HG03025 (cell line): ENCODE measurements around the gene AGMO.

Source experiments
- ATAC-seq: cut with Tn5 transposase; IDR thresholded peaks from one replicate; pipeline ENCODE4 v1.9.1; 2021; ENCODE audit warnings: mild to moderate bottlenecking, moderate library complexity; ENCODE audit not compliant: unreplicated experiment, low FRiP score

The AGMO gene

DNA sequence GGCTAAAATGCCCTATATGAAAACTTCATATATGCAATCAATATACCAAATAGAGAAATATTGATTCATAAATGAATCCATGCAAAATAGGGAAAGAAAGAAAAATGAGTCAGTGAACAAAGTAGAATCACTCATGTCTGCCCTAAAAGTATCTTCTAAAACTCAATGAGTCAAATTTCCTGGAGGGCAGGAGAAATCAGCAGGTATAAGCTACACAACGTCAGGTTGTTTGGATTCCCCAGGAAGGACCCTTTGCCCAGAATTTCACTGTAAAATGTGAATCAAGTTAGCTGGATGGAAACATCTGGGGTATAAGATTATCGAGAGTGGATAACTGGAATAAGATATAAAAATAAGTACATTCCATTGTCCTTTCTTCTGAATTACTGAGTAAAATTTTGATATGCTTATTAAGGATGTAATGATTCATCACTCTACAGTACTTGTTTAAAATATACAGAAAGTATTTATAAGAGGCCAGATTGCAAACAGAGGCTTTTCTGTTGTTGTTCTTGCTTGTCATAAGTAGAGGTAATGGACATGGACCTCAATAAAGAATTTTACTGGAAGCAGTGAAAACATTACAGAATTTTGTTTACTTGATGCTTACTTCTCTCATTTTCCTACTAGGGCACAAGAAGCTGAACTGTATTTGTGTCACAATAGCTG, 99.0 kb downstream of the AGMO start:
- ATAC-seq = no peak

DNA sequence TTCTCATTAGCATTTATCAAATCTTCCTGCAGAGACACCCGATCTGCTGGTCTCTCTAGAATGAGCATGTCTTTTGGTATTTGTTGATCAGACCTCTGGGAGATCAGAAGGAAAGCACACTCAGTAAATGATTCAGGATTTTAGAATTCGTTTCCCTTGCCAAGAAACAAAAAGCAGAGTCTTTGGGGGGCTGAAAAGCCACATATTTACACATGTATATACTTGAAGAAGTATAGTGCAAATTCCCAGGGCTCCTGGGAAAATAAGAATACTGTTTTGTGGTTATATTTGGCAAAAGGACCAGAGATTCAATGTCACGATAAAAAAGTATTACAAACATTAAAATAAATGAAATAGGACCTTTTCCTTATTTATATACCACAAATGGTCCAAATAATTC, 100.2 kb downstream of the AGMO start:
- no peak for ATAC-seq

DNA sequence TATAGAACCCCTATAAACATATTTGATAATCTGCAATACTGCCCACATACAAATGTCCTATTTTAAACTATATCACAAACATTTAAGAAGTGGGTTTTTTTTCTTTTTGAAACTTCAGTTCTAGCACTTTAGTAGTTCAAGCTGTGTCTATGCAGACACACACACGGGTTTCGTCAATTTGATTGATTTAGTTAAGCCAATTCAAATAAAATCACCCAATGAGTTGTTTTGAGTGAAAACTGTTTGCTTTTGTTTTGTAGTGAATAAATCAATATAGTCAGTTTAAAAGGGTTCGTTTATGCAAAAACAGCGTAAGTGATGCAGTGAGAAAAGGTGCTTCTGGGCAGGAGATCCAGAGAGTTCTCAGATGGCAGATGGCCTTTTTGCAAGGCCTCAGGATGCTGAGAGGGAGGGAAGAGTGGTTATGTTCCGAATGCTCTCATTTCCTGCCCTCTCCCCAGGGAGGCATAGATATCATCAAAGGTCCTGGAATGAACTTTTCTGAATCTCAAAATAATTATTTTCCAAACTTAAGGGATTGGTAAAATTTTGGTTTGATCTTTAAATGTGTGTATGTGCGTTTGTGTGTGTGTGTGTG, 102.7 kb downstream of the AGMO start:
- no peak for ATAC-seq

DNA sequence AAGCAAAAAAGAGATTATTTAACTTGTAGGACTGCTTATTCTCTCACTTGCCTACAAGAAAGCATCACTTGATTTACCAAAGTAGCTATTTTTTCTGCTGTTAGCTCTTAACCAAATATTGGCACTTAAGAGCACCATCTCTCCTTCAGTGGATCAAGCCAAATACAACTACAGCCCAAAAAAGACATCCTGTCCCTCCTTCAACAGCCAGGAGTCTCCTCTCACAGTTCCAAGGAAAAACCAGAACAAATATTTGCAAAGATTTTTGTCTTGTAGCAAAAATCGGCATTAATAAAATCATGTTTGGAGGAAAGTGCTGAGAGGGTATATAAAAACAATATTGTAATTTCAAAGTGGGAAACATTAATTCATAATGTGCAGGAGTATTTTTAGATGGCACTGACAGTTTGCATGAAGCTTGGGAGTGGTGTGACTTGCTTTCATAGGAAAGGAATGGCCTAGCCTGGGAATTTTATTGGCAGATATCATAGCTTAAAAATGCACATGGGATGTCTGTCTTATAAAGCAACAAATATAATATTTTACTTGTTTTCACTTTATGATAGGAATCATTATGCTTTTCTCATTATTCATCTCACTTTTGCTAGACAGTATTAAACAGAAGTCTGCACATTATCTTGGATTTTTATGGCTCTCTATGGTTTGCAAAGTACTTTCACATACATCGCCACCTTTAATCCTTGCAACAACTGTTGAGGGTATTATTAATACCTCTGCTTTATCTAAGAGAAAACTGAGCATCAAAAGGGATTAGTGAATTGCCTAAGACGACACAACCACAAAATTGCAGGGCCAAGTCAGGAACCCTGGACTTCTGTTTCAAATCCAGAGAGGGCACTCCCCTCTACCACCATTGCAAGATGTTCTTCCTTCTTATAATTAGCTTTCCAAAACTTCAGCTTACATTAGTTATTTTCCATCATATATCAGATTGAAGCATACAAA, 103.5 kb downstream of the AGMO start:
- no peak for ATAC-seq

DNA sequence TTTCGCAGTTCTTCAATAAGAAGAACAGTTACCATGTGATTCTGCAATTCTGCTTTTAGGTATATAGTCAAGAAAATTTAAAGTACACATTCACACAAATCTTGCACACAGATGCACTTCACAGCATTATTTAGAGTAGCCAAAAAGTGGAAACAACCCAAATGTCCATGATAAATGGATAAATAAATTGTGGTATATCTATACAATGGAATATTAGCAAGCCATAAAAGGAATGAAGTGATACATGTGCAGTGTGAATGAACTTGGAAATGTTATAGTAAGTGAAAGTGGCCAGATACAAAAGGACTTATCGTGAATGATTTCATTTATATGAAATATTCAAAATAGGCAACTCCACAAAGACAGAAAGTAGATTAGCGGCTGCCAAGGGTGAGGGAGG, 109.1 kb downstream of the AGMO start:
- no peak for ATAC-seq

DNA sequence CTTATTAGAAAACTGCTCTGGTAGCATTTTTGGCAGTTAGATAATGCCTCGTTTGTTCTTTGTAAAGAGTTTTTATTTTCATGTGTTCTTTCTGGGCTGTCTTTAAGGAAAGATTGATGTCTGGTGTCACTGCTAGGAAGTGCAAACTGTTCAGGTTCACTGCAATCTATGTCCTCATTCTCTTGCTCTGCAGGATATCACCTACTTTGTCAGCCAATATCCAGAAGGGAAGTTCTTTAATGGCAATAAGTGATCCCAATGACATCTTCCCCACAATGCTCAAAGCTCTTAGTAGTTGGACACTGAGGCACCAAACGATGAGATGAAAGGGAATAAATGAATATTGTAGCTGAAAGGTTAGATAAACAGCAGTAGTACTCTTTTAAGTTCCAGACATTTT, 115.1 kb downstream of the AGMO start:
- ATAC-seq = no peak

DNA sequence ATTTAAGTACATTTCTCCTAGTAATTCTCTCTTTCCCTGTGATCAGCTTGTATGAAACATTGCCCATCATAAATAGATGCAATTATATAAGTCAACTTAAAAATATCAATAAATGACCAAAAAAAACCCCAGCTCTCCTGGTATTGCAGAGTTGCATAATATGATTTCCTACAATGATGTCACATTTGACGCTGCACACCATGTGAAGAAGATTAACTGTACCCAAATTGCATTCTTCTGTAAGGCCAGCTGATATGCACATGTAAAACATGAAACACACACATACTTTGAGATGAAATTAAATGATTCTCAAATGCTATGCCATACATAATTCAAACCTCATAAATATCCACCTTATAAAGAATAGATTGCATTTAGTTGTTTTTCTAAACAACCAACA, 115.5 kb downstream of the AGMO start:
- no peak for ATAC-seq

DNA sequence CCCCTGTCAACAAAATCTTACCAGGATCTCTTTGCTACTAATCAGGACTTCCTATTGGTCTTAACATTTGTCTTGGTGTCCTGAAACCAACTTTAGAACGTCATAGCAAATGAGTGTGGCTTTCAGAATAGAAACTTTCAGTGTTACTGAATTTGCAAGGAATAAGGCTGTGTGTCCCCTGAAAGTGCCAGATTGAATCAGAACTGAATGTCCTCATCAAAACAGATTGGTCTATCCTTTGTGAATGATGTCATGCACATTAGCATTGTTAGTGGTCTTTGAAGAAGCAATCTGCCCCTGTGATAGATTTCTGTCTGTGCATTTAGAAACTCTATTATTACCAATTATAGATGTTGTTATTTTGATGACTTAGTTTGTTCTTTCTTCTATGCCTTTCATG, 119.9 kb downstream of the AGMO start:
- no peak for ATAC-seq

DNA sequence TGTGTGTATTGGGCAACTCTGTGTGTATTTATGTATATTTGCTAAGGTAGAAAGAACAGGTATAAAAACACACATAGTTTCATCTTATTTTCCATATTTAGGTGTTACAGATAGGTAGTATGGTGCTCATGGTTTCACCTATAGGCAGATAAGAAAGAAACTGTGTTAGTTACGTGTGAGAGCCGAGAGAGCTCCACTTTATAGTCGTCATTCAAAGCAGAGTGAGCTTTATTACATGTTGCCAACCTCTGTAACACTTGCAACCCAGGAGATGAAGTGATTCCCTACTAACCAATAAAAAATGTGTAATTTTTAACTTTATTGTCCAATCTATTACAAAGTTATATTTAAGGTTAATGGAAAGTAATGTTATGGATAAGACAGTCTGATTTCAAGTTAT, 121.3 kb downstream of the AGMO start:
- no peak for ATAC-seq

DNA sequence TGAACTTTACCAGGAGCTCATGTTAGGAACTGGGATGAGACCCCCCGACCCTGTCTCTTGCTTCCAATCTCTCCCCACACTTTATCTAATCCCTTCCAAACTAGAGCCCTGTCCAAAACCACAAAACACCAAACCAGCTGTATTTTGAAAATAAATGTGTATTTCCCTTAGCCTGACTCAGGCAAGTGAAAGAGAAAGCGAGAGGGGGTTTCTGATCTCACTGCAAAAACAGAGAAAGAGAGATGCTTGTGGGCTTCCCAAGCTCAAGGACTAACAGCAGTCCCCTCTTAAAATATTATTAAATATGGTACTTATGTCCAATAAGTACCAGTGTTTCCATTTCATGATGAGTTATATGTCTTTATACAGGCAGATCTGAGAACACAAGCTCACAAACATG, 122.0 kb downstream of the AGMO start:
- ATAC-seq = no peak

DNA sequence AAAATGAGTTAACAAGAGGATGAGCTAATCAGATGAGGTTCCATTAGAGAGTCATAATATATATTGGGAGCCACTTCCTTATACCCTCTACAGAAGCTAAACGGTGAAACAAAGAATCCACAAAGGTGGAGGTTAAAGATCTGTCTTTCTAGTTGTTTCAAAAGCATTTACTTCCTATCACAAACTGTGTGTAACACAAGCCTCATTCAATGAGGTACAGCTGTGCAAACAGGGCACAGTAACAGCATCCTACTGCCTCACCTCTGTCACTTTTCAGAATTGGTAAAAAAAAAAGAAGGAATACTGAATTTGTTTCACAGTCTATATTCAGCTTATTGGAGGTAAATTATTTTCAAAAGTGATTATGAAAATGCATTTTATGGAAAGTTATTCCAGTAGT, 128.7 kb downstream of the AGMO start:
- no peak for ATAC-seq

DNA sequence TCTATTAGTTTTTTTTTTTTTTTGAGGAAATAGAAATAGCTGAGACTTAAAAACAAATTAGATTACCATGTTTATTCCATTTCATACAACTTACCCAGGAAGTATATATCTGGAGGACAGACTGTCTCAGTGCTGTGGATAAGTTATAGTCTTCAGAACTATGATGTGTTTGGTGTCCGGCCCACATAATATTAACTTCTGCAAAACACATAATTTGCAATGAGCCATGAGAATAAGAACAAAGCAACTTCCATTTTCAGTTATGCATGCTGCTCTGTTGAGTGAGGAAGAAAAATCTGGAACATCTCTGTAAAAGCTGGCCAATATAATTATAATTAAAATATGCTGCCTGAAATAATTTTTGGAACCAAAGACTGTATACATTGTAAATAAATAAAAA, 130.9 kb downstream of the AGMO start:
- no peak for ATAC-seq

DNA sequence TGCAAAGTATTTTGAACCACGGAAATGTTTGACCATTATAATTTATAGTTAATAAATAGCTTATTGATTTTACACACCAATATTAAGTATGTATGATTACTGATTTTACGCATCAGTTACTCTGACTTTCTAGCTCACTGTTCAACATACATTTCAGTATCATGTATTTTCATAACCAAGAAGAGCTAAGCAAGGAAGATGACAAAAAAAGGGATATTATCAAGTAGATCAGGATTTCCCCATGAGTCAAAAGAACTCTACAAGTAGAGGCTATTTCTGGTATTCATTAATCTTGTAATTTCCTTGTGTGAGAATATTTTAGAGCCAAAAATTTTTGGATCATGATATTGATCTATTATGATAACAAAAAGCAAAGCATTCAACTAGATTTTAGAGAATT, 131.6 kb downstream of the AGMO start:
- ATAC-seq = no peak

DNA sequence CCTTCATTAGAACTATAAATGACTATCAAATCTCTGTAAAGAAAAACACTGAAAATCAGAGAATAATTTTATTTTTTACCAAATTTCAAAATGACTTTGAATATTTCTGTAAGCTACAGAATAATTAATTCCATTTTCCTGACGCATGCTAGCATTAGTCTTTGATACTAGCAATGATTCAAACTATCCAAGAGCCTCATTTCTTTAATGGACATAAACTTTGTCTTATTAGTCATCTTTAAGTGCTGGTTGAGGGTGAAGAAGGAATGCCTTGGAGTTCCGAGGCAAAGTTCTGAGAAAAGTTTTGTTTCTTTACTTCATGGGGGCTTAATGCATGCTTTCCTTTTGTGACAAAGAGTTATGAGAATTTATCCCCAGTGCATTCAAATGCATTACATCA, 137.3 kb downstream of the AGMO start:
- ATAC-seq = no peak

DNA sequence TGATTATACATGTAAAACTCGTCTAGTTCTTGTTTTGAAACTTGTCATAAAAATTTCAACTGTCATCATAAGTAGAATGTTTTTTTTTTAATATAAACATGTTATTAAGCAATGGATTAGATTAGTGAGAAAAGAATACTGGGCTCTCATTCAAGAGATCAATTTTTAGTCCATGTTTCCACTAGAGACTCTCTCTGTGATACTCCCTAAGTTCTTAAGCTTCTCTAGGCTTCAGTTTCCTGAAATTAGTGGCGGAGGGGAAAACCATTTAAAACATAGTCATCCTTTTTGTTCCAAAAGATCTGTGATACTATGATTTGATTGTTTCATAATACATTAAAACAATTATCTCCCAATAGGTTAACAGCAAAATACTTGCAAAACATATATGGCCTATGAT, 142.2 kb downstream of the AGMO start:
- no peak for ATAC-seq

DNA sequence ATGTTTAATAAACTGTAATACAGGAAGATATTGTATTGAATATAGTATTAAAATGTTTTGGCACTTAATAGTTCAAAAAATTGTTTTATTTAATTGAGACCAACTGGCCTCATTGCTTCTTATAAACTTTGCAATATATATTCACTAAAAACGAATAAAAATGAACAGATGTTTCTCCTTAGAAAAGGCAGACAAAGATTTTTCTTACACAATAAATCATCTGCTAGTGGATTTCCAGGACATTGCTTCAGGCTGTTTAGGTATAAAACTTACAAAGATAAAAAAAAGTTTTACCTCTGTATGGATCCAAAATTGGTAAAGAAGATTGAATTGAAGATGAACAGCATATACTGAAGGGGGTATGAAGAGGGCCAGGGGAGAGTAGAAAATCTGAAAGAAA, 143.6 kb downstream of the AGMO start:
- no peak for ATAC-seq

DNA sequence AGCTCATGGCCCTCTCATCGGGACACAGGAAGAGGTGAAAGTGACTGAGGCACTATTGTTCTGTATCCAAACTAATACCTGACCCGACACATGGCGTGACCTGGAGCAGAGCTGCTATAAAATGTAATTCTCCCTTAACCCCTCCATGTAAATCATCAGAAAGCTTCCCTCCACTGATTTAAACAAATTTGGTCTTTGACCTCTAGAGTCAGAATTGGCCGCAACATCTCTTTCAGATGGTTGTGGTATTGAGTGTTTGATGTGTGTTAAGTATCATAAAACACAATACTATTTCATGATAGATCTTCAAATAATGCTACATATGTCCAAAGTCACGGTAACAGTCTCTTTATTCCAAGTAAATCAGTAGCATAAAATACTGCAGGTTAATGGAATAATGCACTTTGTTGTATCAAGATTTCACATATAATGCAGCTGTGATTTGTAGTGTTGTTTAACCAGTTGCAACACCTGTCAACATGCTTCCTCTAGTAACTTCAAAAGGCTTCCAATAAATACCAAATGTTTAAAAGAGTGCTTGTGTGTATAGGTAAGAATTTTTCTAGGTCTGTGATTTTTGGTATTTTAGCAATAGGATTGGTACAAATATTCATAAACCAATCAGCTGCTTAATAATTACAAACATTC, 144.3 kb downstream of the AGMO start:
- ATAC-seq = no peak

DNA sequence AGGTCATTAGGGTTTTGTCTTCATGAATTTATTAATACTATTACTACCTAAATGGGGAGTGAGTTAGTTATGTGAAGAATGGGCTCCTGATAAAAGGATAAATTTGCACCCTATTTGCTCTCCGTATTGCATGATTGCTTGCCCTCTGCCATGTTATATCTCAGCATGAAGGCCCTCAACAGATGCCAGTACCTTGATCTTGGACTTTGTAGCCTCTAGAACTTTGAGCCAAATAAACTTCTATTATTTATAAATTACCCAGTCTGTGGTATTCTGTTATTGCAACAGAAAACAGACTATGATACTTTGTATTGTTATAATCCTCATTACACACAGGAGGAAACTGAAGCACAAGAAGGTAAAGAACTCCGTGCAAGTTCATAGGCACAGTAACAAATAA, 150.8 kb downstream of the AGMO start:
- no peak for ATAC-seq

DNA sequence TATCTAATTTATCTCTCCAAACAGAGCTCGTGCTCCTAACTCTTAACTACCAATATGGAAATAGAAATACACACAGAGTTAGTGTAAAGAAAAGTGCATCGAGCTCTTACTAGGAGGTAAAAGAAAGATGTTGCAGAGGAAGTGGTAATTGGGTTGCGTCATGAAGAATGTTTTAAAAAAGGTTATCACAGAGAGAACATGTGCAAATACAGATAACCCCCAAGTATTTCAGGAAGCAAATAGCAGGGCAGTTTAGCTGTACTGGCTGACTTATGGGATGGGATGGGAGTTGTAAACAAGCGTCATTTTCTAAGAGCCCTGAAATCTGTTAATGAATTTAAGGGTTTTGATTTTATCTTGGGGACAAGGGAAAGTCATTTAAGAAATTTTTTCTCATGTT, 153.9 kb downstream of the AGMO start:
- no peak for ATAC-seq

DNA sequence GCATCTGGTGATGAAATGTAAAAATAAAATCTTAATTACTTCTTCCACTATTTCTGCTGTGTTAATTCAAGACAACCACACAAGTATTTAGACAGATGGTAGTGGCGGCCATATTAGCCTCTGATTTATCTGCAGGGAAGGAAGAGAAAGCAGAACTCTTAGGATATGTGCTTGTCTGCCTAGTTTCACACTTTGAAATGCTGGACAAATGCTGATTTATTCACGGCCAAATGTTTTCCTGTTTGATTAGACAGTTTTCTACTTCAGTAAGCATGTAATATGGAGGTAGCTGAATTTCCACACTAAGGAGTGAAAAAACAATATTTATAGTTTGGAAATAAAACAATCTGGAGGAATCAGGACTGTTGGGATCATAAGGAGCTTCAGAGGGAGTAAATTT, 158.1 kb downstream of the AGMO start:
- no peak for ATAC-seq

DNA sequence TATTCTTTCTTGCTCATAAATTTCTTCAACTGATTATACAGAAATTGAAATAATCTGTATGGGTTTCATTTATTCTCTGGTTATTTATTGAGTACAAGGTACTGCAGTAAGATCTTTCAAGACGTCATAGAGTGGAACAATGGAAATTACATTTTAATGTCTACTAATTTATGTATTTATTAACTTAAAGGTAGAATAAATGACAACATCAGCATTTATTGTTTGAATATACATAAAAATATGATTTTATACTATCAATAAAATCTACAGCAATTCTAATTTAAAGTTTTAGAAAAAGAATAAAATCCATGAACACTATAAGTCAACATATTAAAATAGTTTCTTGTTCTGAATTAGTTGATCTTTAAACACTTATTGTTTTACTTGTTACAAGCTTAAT, 158.5 kb downstream of the AGMO start:
- no peak for ATAC-seq
